Activated CD4-positive, alpha-beta T cell treated with anti-CD3 and anti-CD28 coated beads, Interleukin-2, amount 50 U/mL, for 4 hours (primary cell): Measurements from ENCODE around the gene ZNF273.
"Not testable (repeated sequence)": the region's sequence is repeated elsewhere in the genome, so short reads cannot be mapped to it uniquely, and the experiment has no call there.

Source experiments
- DNase-seq, 2 experiments: peaks; one replicate each; pipeline ENCODE4 v3.0.0-alpha.2; 2020

ZNF273 gene

GRCh38 chr7:64877714-64878610, 25.1 kb upstream of the ZNF273 start:
- no peak for DNase-seq

GRCh38 chr7:64878684-64879083, 24.4 kb upstream of the ZNF273 start:
- no peak for DNase-seq

- DNase-seq = no peak
Measured at GRCh38 chr7:64879086-64879730, 23.9 kb upstream of the ZNF273 start.

- DNase-seq = no peak
Measured at GRCh38 chr7:64879800-64880199, 23.3 kb upstream of the ZNF273 start.

GRCh38 chr7:64880322-64881297, 22.5 kb upstream of the ZNF273 start:
- DNase-seq = no peak

GRCh38 chr7:64881461-64882287, 21.4 kb upstream of the ZNF273 start:
- no peak for DNase-seq

GRCh38 chr7:64882341-64883112, 20.5 kb upstream of the ZNF273 start:
- DNase-seq = no peak

- no peak for DNase-seq
Measured at GRCh38 chr7:64883113-64883905, 19.8 kb upstream of the ZNF273 start.

GRCh38 chr7:64884085-64884912, 18.8 kb upstream of the ZNF273 start:
- no peak for DNase-seq

GRCh38 chr7:64884913-64885370, 18.1 kb upstream of the ZNF273 start:
- DNase-seq = no peak

GRCh38 chr7:64885520-64886240, 17.4 kb upstream of the ZNF273 start:
- DNase-seq = no peak

- no peak for DNase-seq
Measured at GRCh38 chr7:64886956-64887545, 16.0 kb upstream of the ZNF273 start.

GRCh38 chr7:64887756-64888508, 15.1 kb upstream of the ZNF273 start:
- peak in 1 of 2 experiments; percentile 18 for DNase-seq

- DNase-seq = no peak
Measured at GRCh38 chr7:64888561-64888900, 14.5 kb upstream of the ZNF273 start.

GRCh38 chr7:64888901-64889685, 14.0 kb upstream of the ZNF273 start:
- DNase-seq = no peak

- DNase-seq = no peak
Measured at GRCh38 chr7:64889686-64890162, 13.3 kb upstream of the ZNF273 start.

- not testable (repeated sequence) for DNase-seq
Measured at GRCh38 chr7:64890273-64890672, 12.8 kb upstream of the ZNF273 start.
